Cardiac muscle cell (in vitro differentiated cells and primary cell): Measurements from ENCODE around the gene PPFIBP2. TPM values are rescaled to one million over a fixed set of nuclear protein-coding genes. Genes with fewer than 3 reads are reported as not detected.

ENCODE experiments used
- DNase-seq, 2 donors: peaks; one replicate each; pipeline versions ENCODE4 v3.0.0 to v3.0.0-alpha.2; 2010 to 2017; ENCODE audit warnings: low read depth in 1 of 2, low spot score in 1 of 2
- H3K27ac ChIP-seq: fragments of 200-600 bp; sonication (generic); 2 replicates; pipeline ENCODE4 v1.5.1; 2016
- H3K27me3 ChIP-seq: fragments of 200-600 bp; sonication (generic); 2 replicates; pipeline ENCODE4 v1.6.0; 2016; ENCODE audit warnings: control low read depth
- H3K36me3 ChIP-seq: fragments of 200-600 bp; sonication (generic); 2 replicates; pipeline ENCODE4 v1.5.1; 2016; ENCODE audit warnings: control low read depth
- H3K4me1 ChIP-seq: fragments of 200-600 bp; sonication (generic); 2 replicates; pipeline ENCODE4 v1.8.1; 2017; ENCODE audit warnings: low read depth, mild to moderate bottlenecking, mixed run types
- H3K4me3 ChIP-seq: fragments of 200-600 bp; sonication (generic); 2 replicates; pipeline ENCODE4 v1.5.1; 2016; ENCODE audit warnings: mild to moderate bottlenecking
- H3K9me3 ChIP-seq: fragments of 200-600 bp; sonication (generic); 2 replicates; pipeline ENCODE4 v1.5.1; 2017; ENCODE audit warnings: low read depth, mild to moderate bottlenecking, control low read depth
- CTCF ChIP-seq: IDR thresholded peaks from 2 replicates; pipeline ENCODE4 v1.5.1; 2012; ENCODE audit warnings: low read depth, mild to moderate bottlenecking, low read length
- polyA plus RNA-seq: library from polyadenylated mRNA; unstranded; fragments of >200 nt; fragmentation: Nextera tagmentation; extraction: Ambion mirVana; gene quantifications from 2 replicates; pipeline ENCODE4 v1.2.1, GENCODE V29; 2016
- total RNA-seq: library from RNA; depleted of rRNA; stranded (reverse); fragments of >200 nt; gene quantifications from 2 replicates; pipeline ENCODE4 v1.2.3, GENCODE V29; 2016

The PPFIBP2 gene
- total and polyA plus RNA-seq, 2 experiments from 2014 or later = 8.0 to 13.2 TPM

- H3K4me1 ChIP-seq = no peaks in the 10 kb centered on the region
- H3K27me3 ChIP-seq = no peaks in the 10 kb centered on the region
- H3K27ac ChIP-seq = no peak overlapping the region
- H3K36me3 ChIP-seq = no peaks in the 10 kb centered on the region
- H3K4me3 ChIP-seq = no peak overlapping the region
- DNase-seq = no peak
- TF ChIP-seq CTCF = no peak
- H3K9me3 ChIP-seq = no peaks in the 10 kb centered on the region
Measured at GRCh38 chr11:7527029-7527428, 13.2 kb downstream of the PPFIBP2 start.

GRCh38 chr11:7528514-7529049 is 14.8 kb downstream of the PPFIBP2 start:
- TF ChIP-seq CTCF = no peak
- Histone ChIP-seq H3K27me3 (no peaks in the 10 kb centered on the region), H3K4me1 (no peaks in the 10 kb centered on the region), H3K36me3 (no peaks in the 10 kb centered on the region), H3K4me3 (no peak overlapping the region), H3K9me3 (no peaks in the 10 kb centered on the region), H3K27ac (no peak overlapping the region)
- no peak for DNase-seq

- H3K4me1 ChIP-seq = no peaks in the 10 kb centered on the region
- H3K27me3 ChIP-seq = no peaks in the 10 kb centered on the region
- H3K4me3 ChIP-seq = no peak overlapping the region
- H3K27ac ChIP-seq = no peak overlapping the region
- DNase-seq = no peak
- H3K36me3 ChIP-seq = no peaks in the 10 kb centered on the region
- H3K9me3 ChIP-seq = no peaks in the 10 kb centered on the region
- no peak for TF ChIP-seq CTCF
Measured at GRCh38 chr11:7530013-7530640, 16.3 kb downstream of the PPFIBP2 start.

GRCh38 chr11:7531011-7531410 is 17.2 kb downstream of the PPFIBP2 start:
- Histone ChIP-seq H3K9me3 (no peaks in the 10 kb centered on the region), H3K4me3 (no peak overlapping the region), H3K27me3 (no peaks in the 10 kb centered on the region), H3K27ac (no peak overlapping the region), H3K4me1 (no peaks in the 10 kb centered on the region), H3K36me3 (no peaks in the 10 kb centered on the region)
- no peak for DNase-seq
- TF ChIP-seq CTCF = no peak

- TF ChIP-seq CTCF = no peak
- Histone ChIP-seq H3K27ac (no peak overlapping the region), H3K27me3 (no peaks in the 10 kb centered on the region), H3K4me3 (no peak overlapping the region), H3K36me3 (no peaks in the 10 kb centered on the region), H3K4me1 (no peaks in the 10 kb centered on the region), H3K9me3 (no peaks in the 10 kb centered on the region)
- no peak for DNase-seq
Measured at GRCh38 chr11:7532405-7533145, 18.8 kb downstream of the PPFIBP2 start.
